ENCODE results near the gene TEX35.
"Not testable (repeated sequence)": the region's sequence is repeated elsewhere in the genome, so short reads cannot be mapped to it uniquely, and the experiment has no call there.

Gene TEX35

DNA sequence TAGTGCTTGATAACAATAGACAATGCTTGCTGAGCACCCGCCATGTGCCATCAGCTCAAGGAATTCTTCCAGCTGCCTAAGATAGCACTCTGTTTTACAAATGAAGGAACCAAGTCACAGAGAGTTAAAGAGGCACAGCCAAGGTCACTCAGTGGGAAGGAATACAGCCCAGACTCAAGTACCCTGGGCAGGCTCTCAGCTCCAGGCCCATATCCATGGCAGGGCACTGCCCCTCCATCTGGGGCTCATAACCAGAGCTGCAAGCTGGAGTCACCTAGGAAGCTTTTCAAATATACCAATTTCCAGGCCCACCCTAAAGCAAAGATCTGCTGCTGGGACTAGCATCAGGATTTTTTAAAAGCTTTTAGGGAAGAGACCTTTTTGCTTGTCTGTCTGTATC is 17.8 kb upstream of the TEX35 start:
- no peak for DNase-seq (ENCODE audit: low read depth)

DNA sequence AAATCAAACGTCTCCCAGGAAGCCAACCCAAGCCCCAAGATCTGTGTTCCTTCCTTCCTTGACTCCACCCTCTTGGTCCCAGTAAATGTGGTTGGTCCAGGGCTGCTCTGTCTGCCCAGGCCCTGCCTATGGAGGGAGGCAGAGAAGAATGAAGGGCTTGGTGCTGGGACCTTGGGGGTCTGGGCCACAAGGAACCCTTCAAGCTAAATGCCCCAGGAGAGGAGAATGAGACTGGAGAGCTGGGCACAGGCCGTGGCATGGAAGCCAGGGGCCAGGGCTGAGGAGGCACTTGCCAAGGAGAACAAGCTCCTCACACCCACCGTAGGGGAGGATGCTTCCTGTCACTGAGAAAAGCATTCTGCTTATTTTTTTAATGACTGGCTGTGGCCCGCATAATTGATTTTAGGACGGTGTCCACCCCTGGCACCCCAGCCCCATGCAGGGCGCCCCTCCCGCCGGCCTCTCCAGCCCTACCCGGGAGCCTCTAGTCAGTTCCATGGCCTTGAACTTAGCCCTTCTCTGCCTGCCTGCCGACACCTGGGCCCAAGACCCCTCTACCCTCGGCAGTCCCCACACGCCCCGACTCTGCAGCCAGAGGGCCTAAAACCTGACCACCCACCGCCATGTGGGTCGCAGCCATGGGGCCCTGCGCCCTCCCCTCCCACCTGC is 17.0 kb upstream of the TEX35 start:
- DNase-seq (ENCODE audit: low read depth) = no peak

DNA sequence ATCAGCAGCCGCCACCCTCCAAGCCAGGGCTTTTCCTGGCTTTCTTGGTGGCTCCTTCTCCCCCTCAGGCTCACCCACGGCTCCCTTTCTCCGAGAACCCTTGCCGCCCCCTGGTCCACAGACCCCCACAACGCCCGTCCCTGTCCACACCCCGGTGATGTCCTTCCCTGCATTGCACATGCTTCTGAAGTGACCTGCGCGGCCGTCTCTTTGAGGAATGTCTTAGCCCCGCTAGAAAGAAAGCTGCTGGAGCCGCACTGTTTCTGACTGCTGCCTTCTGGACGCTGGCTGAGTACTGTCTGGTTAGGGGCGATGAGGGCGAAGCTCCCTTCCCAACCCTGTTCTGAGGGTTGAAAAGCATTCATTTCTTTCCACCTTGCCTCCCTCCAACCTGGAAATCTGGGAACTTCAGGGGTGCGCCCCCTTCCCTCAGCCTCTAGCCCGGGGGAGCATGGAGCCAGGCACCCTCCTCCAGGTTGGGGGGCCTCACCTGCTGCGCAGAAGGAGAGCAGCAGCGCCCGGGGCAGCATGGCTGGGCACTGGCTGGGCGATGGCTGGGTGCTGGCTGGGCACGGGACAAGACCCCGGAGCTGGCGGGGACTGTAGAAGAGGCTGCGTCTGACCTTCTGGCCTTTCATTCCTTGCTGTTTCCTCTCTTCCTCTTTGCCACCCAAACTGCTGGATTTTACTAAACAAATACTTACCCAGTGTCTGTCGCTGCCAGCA is 16.3 kb upstream of the TEX35 start, which contains the start of gene CLEC20A:
Gene CLEC20A (minus strand): TSS at position 555 of the 726 bp plus-strand sequence. CDS start 25 bp downstream, at position 530.
- DNase-seq (ENCODE audit: low read depth) = no peak

- DNase-seq (ENCODE audit: low read depth) = no peak
Measured at GRCh38 chr1:178497903-178498478, 14.9 kb upstream of the TEX35 start.

GRCh38 chr1:178498896-178499675 is 13.8 kb upstream of the TEX35 start:
- no peak for DNase-seq (ENCODE audit: low read depth)

DNA sequence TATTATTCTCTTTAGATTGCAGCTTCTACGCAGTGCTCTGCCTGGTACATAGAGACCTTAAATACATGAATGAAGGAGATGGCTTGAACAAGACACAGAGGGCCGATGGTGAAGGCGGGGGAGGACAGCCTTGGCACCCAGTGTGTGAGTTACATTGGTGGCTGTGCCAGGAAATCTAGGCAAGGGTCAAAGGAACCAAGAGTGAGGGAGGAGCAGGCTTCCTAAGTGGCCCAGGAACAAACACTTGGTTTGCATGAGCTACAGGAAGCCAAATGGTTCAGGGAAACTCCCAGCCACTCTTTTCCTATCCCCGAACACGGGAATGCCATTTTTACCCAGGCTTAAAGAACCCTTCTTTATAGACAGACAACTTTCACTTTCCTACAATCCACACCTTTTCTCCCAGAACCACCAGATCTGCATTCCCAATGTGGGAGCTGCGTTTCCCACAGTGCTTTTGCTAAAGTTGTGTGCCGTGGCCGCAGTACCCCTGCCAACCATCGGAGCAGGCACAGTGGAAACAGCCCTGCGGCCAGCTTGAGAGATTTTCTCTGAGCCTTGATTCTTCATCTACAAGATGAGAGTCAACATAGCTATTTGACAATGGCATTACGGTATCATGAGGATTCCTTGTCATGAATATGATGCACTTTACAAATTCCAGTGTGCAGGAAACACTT is 12.7 kb upstream of the TEX35 start:
- no peak for DNase-seq (ENCODE audit: low read depth)

GRCh38 chr1:178500936-178501554 is 11.9 kb upstream of the TEX35 start:
- no peak for DNase-seq (ENCODE audit: low read depth)

- peak; percentile 49 for DNase-seq (ENCODE audit: low read depth)
Measured at GRCh38 chr1:178501705-178502329, 11.1 kb upstream of the TEX35 start.

DNA sequence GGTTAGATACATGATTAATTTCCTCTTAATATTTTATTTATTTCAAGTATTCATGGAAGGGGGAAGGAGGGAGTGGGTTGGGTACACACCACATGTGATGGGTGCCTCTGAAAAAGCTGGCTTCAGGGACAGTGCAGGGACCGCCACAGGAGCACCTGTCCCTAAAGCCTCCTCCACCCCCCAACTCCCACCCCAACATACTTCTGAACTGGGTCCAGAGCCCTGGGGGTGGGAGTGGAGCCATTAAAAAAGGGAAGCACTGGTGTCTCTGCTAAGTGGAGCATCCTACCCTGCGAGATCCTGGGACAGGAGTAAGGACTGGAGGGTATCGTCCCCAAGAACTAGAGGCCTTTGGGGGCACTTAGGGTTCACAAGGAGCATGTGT is 10.6 kb upstream of the TEX35 start:
- DNase-seq (ENCODE audit: low read depth) = no peak

GRCh38 chr1:178502856-178503255 is 10.1 kb upstream of the TEX35 start:
- no peak for DNase-seq (ENCODE audit: low read depth)

DNA sequence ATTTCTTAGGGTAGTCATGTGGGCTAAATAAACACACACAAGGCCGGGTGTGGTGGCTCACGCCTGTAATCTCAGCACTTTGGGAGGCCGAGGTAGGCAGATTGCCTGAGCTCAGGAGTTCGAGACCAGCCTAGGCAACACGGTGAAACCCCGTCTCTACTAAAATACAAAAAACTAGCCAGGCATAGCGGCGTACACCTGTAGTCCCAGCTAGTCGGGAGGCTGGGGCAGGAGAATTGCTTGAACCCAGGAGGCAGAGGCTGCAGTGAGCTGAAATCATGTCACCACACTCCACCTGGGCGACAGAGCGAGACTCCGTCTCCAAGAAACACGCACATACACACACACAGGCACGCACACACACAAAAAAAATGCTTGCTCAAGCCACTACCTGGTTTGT is 9.6 kb upstream of the TEX35 start:
- DNase-seq (ENCODE audit: low read depth) = not testable (repeated sequence)

DNA sequence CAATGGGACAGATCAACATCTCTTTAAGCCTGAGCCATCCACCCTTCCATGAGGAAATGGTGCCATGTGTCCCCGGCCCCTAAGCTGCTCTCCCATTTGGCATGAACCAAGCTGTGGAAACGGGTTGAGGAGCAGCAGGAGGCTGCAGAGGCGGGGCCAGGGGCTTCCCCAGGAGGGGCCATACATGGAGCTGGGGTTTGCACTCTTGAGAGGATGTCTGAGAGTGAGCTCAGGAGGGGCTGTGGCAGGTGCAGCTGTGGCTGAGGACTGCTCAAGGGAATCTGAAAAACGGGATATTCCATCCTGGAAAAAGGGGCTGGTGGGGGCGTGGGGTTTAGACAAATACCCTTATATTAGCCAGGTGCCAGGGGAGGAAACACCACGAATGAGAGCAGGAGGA is 9.1 kb upstream of the TEX35 start:
- DNase-seq (ENCODE audit: low read depth) = no peak

DNA sequence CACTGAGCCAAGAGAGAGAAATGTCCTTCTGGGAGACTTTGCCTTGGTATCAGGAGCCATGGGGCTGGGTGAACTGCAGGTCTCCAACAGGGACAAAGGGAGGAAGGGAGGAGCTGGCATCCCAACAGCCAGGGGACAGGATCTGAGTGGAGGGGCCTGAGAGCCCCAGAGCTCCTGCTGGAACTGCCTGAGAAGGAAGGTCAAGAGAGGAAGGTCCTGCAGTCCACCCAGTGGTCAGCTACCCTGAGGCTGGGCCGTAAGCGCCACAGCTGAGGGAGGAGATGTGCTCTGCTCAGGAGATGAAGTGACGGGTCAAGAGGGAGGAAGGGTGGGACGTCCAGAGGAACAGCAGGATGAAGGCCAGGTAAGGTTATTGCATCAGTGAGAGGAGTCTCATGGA is 8.6 kb upstream of the TEX35 start:
- no peak for DNase-seq (ENCODE audit: low read depth)

- no peak for DNase-seq (ENCODE audit: low read depth)
Measured at GRCh38 chr1:178506177-178506576, 6.7 kb upstream of the TEX35 start.

GRCh38 chr1:178506669-178507068 is 6.2 kb upstream of the TEX35 start:
- no peak for DNase-seq (ENCODE audit: low read depth)

- peak; percentile 80 for DNase-seq (ENCODE audit: low read depth)
Measured at GRCh38 chr1:178509414-178510007, 3.4 kb upstream of the TEX35 start.

- DNase-seq (ENCODE audit: low read depth) = peak; percentile 45
Measured at GRCh38 chr1:178510155-178510554, 2.8 kb upstream of the TEX35 start.

- no peak for DNase-seq (ENCODE audit: low read depth)
Measured at GRCh38 chr1:178513278-178513983, 522 bp downstream of the TEX35 start.

DNA sequence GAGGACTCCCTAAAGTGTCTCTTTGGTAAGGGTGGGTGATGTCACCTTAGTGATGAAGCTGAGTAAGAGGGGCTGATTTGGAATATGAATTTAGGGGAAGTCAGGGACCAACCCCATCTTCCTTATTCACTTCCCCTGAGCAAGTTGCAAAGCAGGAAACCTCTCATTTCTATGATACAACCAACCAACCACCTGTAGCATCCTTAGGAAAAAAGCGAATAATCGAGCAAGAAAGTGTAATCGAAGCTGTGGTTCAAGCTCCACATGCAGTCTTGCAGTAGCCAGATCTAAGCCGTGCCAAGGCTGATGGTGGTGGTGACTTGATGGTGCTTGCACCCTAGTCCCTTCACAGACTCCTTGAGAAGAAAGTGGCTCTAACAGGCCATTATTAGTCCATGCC is 3.2 kb downstream of the TEX35 start:
- DNase-seq (ENCODE audit: low read depth) = no peak

GRCh38 chr1:178518894-178519293 is 6.0 kb downstream of the TEX35 start:
- DNase-seq (ENCODE audit: low read depth) = no peak

Data from amniotic epithelial cell (primary cell).